H1 (cell line): Measurements from ENCODE around the gene IL21R. TPM values are rescaled to one million over a fixed set of nuclear protein-coding genes. Genes with fewer than 3 reads are reported as not detected.

Experiments
- KDM1A ChIP-seq: fragments of 200-600, 300-600 bp; sonication (generic); IDR thresholded peaks from 2 replicates; pipeline ENCODE4 v1.7.1; 2016; ENCODE audit warnings: mild to moderate bottlenecking, low read length, borderline replicate concordance
- KDM5A ChIP-seq: fragments of 200-600 bp; IDR thresholded peaks from 2 replicates; pipeline ENCODE4 v1.7.1; 2012; ENCODE audit warnings: mild to moderate bottlenecking, low read length, inconsistent platforms, mixed read lengths
- MAFK ChIP-seq: IDR thresholded peaks from 2 replicates; pipeline ENCODE4 v1.6.1; 2012; ENCODE audit warnings: low read depth, mild to moderate bottlenecking, improper control_type of control experiment, low read length
- SAP30 ChIP-seq: fragments of 300-600 bp; sonication (generic); IDR thresholded peaks from 2 replicates; pipeline ENCODE4 v1.7.1; 2012; ENCODE audit warnings: low read length, moderate library complexity, mild to moderate bottlenecking, inconsistent platforms; ENCODE audit not compliant: insufficient read depth, insufficient replicate concordance
- SIX5 ChIP-seq: IDR thresholded peaks from 2 replicates; pipeline ENCODE4 v1.6.1; 2011; ENCODE audit warnings: mild to moderate bottlenecking, low read depth, low read length
- polyA plus RNA-seq, 7 experiments: library from polyadenylated mRNA; depleted of rRNA in 3 of 7; stranded (reverse) in 5 of 7; unstranded in 2 of 7; fragments of >200 nt in 5 of 7; fragments of 200-250 nt in 2 of 7; gene quantifications; 1 replicate in 5 of 7; 2 replicates in 1 of 7; 4 replicates in 1 of 7; pipeline versions ENCODE4 v1.2.1 to v1.2.3, GENCODE V29; 2011 to 2013; ENCODE audit warnings: missing spikeins in 2 of 7, mixed read lengths in 2 of 7
- total RNA-seq: library from RNA; stranded (reverse); fragmentation: NEBNext Ultra II Directional; extraction: Animal tissue kit (Norgen Biotek cat#: 25700); gene quantifications from 2 replicates; pipeline ENCODE4 v1.2.1, GENCODE V29; 2021

The IL21R gene
- total and polyA plus RNA-seq, 2 of the 8 experiments (the other 6 are each of a cell fraction or from before 2014, with no cell fraction given), result 0.34 to 0.70 TPM

GRCh38 chr16:27413956-27414355 lies 12.0 kb downstream of the IL21R start (continued):
- no peak for TF ChIP-seq MAFK
- no peak for TF ChIP-seq KDM1A
- TF ChIP-seq SAP30, result no peak
- no peak for TF ChIP-seq KDM5A
- no peak for TF ChIP-seq SIX5
- TF ChIP-seq, all 59 proteins: peak for 0
